GM23248 (cell line): ENCODE results near the gene MYRIP. TPM values are rescaled to one million over a fixed set of nuclear protein-coding genes. Genes with fewer than 3 reads are reported as not detected.

ENCODE experiments used
- DNase-seq: peaks from one replicate; pipeline ENCODE4 v3.0.0-alpha.2; 2015
- H2AFZ ChIP-seq: fragments of 200-600 bp; sonication (generic); 2 replicates; pipeline ENCODE4 v1.6.1; 2016; ENCODE audit warnings: antibody characterized with exemption
- H3F3A ChIP-seq: fragments of 200-600 bp; sonication (generic); 2 replicates; pipeline ENCODE4 v1.6.1; 2016; ENCODE audit warnings: mild to moderate bottlenecking, antibody characterized with exemption, mixed run types; ENCODE audit not compliant: insufficient read depth
- H3K27ac ChIP-seq: fragments of 200-600 bp; sonication (generic); 2 replicates; pipeline ENCODE4 v1.5.1; 2016; ENCODE audit warnings: mild to moderate bottlenecking
- H3K27me3 ChIP-seq: fragments of 200-600 bp; sonication (generic); replicated peaks from 2 replicates; pipeline ENCODE4 v1.6.1; 2016; ENCODE audit warnings: mild to moderate bottlenecking; ENCODE audit not compliant: insufficient read depth
- H3K36me3 ChIP-seq: fragments of 200-600 bp; sonication (generic); 2 replicates; pipeline ENCODE4 v1.6.1; 2016; ENCODE audit warnings: low read depth, mild to moderate bottlenecking
- H3K4me1 ChIP-seq: fragments of 200-600 bp; sonication (generic); 2 replicates; pipeline ENCODE4 v1.6.1; 2016; ENCODE audit warnings: mild to moderate bottlenecking; ENCODE audit not compliant: insufficient read depth
- H3K4me2 ChIP-seq: fragments of 200-600 bp; sonication (generic); one replicate; pipeline ENCODE4 v1.6.1; 2016; ENCODE audit warnings: mild to moderate bottlenecking; ENCODE audit not compliant: unreplicated experiment
- H3K4me3 ChIP-seq: fragments of 200-600 bp; sonication (generic); 2 replicates; pipeline ENCODE4 v1.5.1; 2016; ENCODE audit warnings: mild to moderate bottlenecking
- H3K79me2 ChIP-seq: fragments of 200-600 bp; sonication (generic); 2 replicates; pipeline ENCODE4 v1.6.1; 2016; ENCODE audit warnings: mild to moderate bottlenecking; ENCODE audit not compliant: insufficient read depth
- H3K9ac ChIP-seq: fragments of 200-600 bp; sonication (generic); 2 replicates; pipeline ENCODE4 v1.6.1; 2016; ENCODE audit warnings: mild to moderate bottlenecking
- H3K9me2 ChIP-seq: fragments of 200-600 bp; sonication (generic); 2 replicates; pipeline ENCODE4 v1.6.1; 2016; ENCODE audit warnings: mixed run types, mild to moderate bottlenecking, moderate library complexity; ENCODE audit not compliant: insufficient read depth
- H3K9me3 ChIP-seq: fragments of 200-600 bp; sonication (generic); one replicate; pipeline ENCODE4 v1.6.1; 2017; ENCODE audit warnings: low read depth
- H4K20me1 ChIP-seq: fragments of 200-600 bp; sonication (generic); 2 replicates; pipeline ENCODE4 v1.6.0; 2016; ENCODE audit not compliant: insufficient read depth
- EZH2 ChIP-seq: fragments of 200-600 bp; sonication (generic); IDR thresholded peaks from 2 replicates; pipeline ENCODE4 v1.6.1; 2018; ENCODE audit warnings: antibody characterized with exemption, mild to moderate bottlenecking; ENCODE audit not compliant: insufficient read depth, poor library complexity, severe bottlenecking
- EZH2phosphoT487 ChIP-seq: fragments of 200-600 bp; sonication (generic); IDR thresholded peaks from 2 replicates; pipeline ENCODE4 v1.6.1; 2018; ENCODE audit warnings: antibody characterized with exemption, moderate library complexity, mild to moderate bottlenecking, low read depth; ENCODE audit not compliant: insufficient read depth
- WGBS, 2 experiments: methylation state at CpG; one replicate each; pipeline ENCODE4 v1.1.6; 2015 to 2017; ENCODE audit warnings: low lambda C conversion rate in 2 of 2, low coverage in 1 of 2; ENCODE audit errors: missing lambda C conversion rate in 2 of 2; 5-methylcytosine and 5-hydroxymethylcytosine counted together
- in situ Hi-C: fragments of 300-500 bp; cut with MboI; formaldehyde crosslinking; loops from 2 replicates; pipeline ENCODE4 v1.15.0; 2020
- polyA plus RNA-seq: library from polyadenylated mRNA; unstranded; fragments of >200 nt; fragmentation: Nextera tagmentation; extraction: Ambion mirVana; gene quantifications from 2 replicates; pipeline ENCODE4 v1.2.1, GENCODE V29; 2016
- total RNA-seq: library from RNA; depleted of rRNA; stranded (reverse); fragments of >200 nt; shearing (Covaris generic); gene quantifications from 2 replicates; pipeline ENCODE4 v1.2.3, GENCODE V29; 2014

The MYRIP gene
- total and polyA plus RNA-seq, 2 experiments from 2014 or later = 0.11 to 0.32 TPM

GRCh38 chr3:39982665-39983357 is 173.4 kb downstream of the MYRIP start:
- Histone ChIP-seq H3K36me3 (no peaks in the 10 kb centered on the region), H3F3A (no peaks in the 10 kb centered on the region), H3K4me2 (no peak overlapping the region), H3K27me3 (no peaks in the 10 kb centered on the region), H3K9me2 (no peaks in the 10 kb centered on the region), H3K9me3 (no peaks in the 10 kb centered on the region), H3K79me2 (no peaks in the 10 kb centered on the region), H3K27ac (no peak overlapping the region), H3K4me3 (no peak overlapping the region), H2AFZ (no peak overlapping the region), H3K9ac (no peak overlapping the region), H3K4me1 (no peaks in the 10 kb centered on the region), H4K20me1 (no peaks in the 10 kb centered on the region)
- WGBS, 2 experiments = 73 to 80% methylated on average over 7 of the region's 7 CpGs
- DNase-seq = no peak
- in situ Hi-C loops = loop anchor here (10.0 to 25.0 kb wide), 2 partner anchors 192 to 446 kb away; no protein-coding TSS in a partner anchor
- TF ChIP-seq EZH2 = no peak
- TF ChIP-seq EZH2phosphoT487 = no peak

- Histone ChIP-seq H3K4me3 (no peak overlapping the region), H3K4me1 (no peaks in the 10 kb centered on the region), H3K4me2 (no peak overlapping the region), H3K27me3 (no peaks in the 10 kb centered on the region), H3K36me3 (no peaks in the 10 kb centered on the region), H3K9ac (no peak overlapping the region), H3K27ac (no peak overlapping the region), H4K20me1 (no peaks in the 10 kb centered on the region), H2AFZ (no peak overlapping the region), H3F3A (no peaks in the 10 kb centered on the region), H3K9me3 (no peaks in the 10 kb centered on the region), H3K9me2 (no peaks in the 10 kb centered on the region), H3K79me2 (no peaks in the 10 kb centered on the region)
- TF ChIP-seq EZH2 (no peak), EZH2phosphoT487 (no peak)
- 36 to 72% methylated on average over 3 of the region's 3 CpGs for WGBS, 2 experiments
- no peak for DNase-seq
- in situ Hi-C loops = loop anchor here (10.0 to 25.0 kb wide), 2 partner anchors 185 to 452 kb away; no protein-coding TSS in a partner anchor
These were observed 180.3 kb downstream of the MYRIP start for GRCh38 chr3:39989746-39990145.

GRCh38 chr3:39990532-39990931 is 181.1 kb downstream of the MYRIP start:
- H3K9me3 ChIP-seq = no peaks in the 10 kb centered on the region
- in situ Hi-C loops = loop anchor here (25.0 kb wide), 1 partner anchor 453 kb away; no protein-coding TSS in a partner anchor

GRCh38 chr3:40008796-40009195 is 199.4 kb downstream of the MYRIP start:
- H3K9me2 ChIP-seq = no peaks in the 10 kb centered on the region
- H3F3A ChIP-seq = no peaks in the 10 kb centered on the region
- no peaks in the 10 kb centered on the region for H3K4me1 ChIP-seq
- WGBS, 2 experiments = 60 to 66% methylated on average over 3 of the region's 3 CpGs
- no peak overlapping the region for H3K4me2 ChIP-seq
- H2AFZ ChIP-seq = no peak overlapping the region
- H3K79me2 ChIP-seq = no peaks in the 10 kb centered on the region
- no peaks in the 10 kb centered on the region for H4K20me1 ChIP-seq
- no peaks in the 10 kb centered on the region for H3K9me3 ChIP-seq
- H3K27ac ChIP-seq = no peak overlapping the region
- DNase-seq = no peak
- H3K27me3 ChIP-seq = peaks cover 20% of the 10 kb centered on the region; the same call in 1 of the 2 replicates
- TF ChIP-seq EZH2 = no peak
- TF ChIP-seq EZH2phosphoT487 = no peak
- in situ Hi-C loops = no loop called here
- H3K4me3 ChIP-seq = no peak overlapping the region
- H3K9ac ChIP-seq = no peak overlapping the region
- H3K36me3 ChIP-seq = no peaks in the 10 kb centered on the region

More at GRCh38 chr3:39990532-39990931, 181.1 kb downstream of the MYRIP start:
- TF ChIP-seq EZH2 = no peak
- no peak for TF ChIP-seq EZH2phosphoT487
- Histone ChIP-seq H2AFZ (no peak overlapping the region), H3K4me1 (no peaks in the 10 kb centered on the region), H3K4me2 (no peak overlapping the region), H3K4me3 (no peak overlapping the region), H3F3A (no peaks in the 10 kb centered on the region), H3K79me2 (no peaks in the 10 kb centered on the region), H3K27ac (no peak overlapping the region), H4K20me1 (no peaks in the 10 kb centered on the region), H3K9ac (no peak overlapping the region), H3K9me2 (no peaks in the 10 kb centered on the region), H3K36me3 (no peaks in the 10 kb centered on the region), H3K27me3 (no peaks in the 10 kb centered on the region)
- 68 to 71% methylated on average over 1 of the region's 1 CpG for WGBS, 2 experiments
- peak; percentile 70 for DNase-seq
